AG04450 (cell line): ENCODE measurements around the gene ABHD6. TPM values are rescaled to one million over a fixed set of nuclear protein-coding genes. Genes with fewer than 3 reads are reported as not detected.
"Not testable (repeated sequence)": the region's sequence is repeated elsewhere in the genome, so short reads cannot be mapped to it uniquely, and the experiment has no call there.

Experiments
- CTCF ChIA-PET: fragments of 300-600, 350-600 bp; formaldehyde crosslinking; extraction: SDS; loops from one replicate; lab custom pipeline; 2022; ENCODE audit warnings: antibody characterized with exemption, inconsistent platforms; lab: Charles Lee
- POLR2A ChIA-PET: fragments of 350-600 bp; formaldehyde crosslinking; extraction: SDS; loops from one replicate; lab custom pipeline; 2021; ENCODE audit warnings: antibody characterized with exemption, inconsistent platforms; lab: Yijun Ruan, JAX
- DNase-seq: peaks from one replicate; pipeline ENCODE4 v3.0.0-alpha.2; 2011; ENCODE audit warnings: low read depth, low spot score
- H3K27ac ChIP-seq: one replicate; pipeline ENCODE4 v1.5.1; 2012; ENCODE audit warnings: low read depth, low read length, control low read depth
- H3K27me3 ChIP-seq: one replicate; pipeline ENCODE4 v1.6.0; 2012; ENCODE audit warnings: low read length; ENCODE audit not compliant: control insufficient read depth, insufficient read depth
- H3K4me3 ChIP-seq: 2 replicates; pipeline ENCODE4 v1.5.1; 2011; ENCODE audit warnings: mild to moderate bottlenecking, low read depth, low read length, control low read depth
- H3K9me3 ChIP-seq: 2 replicates; pipeline ENCODE4 v1.5.1; 2012; ENCODE audit warnings: low read length; ENCODE audit not compliant: control insufficient read depth, insufficient read depth
- CTCF ChIP-seq: IDR thresholded peaks from 2 replicates; pipeline ENCODE4 v1.5.1; 2011; ENCODE audit warnings: low read depth, low read length, control low read depth, inconsistent platforms
- polyA plus RNA-seq: library from polyadenylated mRNA; depleted of rRNA; stranded (reverse); fragments of >200 nt; gene quantifications from 2 replicates; pipeline ENCODE4 v1.2.3, GENCODE V29; 2011

ABHD6 gene
- polyA plus RNA-seq, 1 experiment = 8.4 TPM

DNA sequence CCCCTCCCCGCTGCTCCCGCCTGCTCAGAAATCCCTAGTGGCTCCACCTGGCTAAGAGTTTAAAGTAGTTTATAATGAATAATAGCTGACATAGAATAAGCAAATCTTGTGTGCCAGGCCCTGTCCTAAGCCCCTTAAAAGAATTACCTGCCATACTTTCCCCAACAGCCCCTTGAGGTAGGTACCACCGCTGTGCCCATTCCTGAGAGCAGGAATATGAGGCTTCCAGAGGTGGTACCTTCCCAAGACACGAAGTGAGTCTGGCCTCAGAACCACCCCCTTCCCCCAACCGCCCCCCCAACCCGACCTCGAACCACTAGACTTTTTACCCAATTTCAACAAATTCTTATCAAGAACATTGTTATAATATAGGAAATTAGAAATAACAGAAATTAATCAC lies 1.2 kb downstream of the ABHD6 start:
- no peak for DNase-seq
- Histone ChIP-seq H3K9me3 (no peaks in the 10 kb centered on the region; the same call in 1 of the 2 replicates), H3K27me3 (no peaks in the 10 kb centered on the region), H3K27ac (no peak overlapping the region), H3K4me3 (peak overlapping the region; percentile 88; the same call in 1 of the 2 replicates)
- TF ChIP-seq CTCF = no peak
- ChIA-PET POLR2A (no interaction called here), CTCF (interaction anchor here (1.7 kb wide), 1 partner anchor 67 kb away, joined by 8 read pairs; the partner anchor contains the start of genes HTD2 and RPP14)

DNA sequence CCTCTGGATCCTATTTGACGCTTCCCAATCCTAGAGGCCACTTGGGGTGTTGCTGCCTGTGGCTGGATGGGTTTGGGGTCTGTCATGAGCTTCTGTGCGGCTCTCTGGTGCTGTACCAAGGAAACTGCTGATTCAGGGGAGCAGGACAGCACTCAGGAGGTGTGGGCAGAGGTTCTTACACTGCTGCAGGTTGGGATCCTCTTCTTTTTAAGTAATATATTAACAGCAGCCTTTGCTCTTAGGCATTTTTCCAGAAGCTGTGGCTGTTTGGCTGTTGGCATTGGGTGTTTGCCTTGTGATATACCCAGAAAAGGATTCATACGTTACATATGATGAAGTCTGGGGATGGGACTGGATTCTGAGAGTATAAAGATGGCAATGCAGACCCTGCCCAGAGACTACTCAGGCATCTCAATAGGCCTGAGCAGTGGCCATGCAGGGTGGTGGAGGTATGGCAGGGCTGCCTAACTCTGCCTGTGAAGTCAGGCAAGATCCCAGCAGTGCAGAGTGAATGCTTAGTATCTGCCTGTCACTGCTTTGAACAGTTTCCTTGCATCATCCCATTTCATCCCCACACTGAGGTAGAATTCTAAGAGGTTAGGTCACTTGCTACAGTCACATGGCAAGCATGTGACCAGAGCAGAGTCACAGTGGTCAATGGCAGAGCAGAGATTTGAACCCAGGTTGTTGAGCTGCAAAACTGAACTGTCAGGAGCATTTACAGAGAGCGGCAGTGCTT lies 3.9 kb downstream of the ABHD6 start:
- H3K27ac ChIP-seq = no peak overlapping the region
- ChIA-PET CTCF (interaction anchor here (1.0 to 1.5 kb wide), 3 partner anchors 11 to 65 kb away, joined by 3 to 5 read pairs (median 4); partner anchors contain the start of gene HTD2), POLR2A (no interaction called here)
- no peaks in the 10 kb centered on the region for H3K27me3 ChIP-seq
- DNase-seq = no peak
- no peak overlapping the region for H3K4me3 ChIP-seq
- TF ChIP-seq CTCF = no peak
- H3K9me3 ChIP-seq = no peaks in the 10 kb centered on the region; the same call in 1 of the 2 replicates

DNA sequence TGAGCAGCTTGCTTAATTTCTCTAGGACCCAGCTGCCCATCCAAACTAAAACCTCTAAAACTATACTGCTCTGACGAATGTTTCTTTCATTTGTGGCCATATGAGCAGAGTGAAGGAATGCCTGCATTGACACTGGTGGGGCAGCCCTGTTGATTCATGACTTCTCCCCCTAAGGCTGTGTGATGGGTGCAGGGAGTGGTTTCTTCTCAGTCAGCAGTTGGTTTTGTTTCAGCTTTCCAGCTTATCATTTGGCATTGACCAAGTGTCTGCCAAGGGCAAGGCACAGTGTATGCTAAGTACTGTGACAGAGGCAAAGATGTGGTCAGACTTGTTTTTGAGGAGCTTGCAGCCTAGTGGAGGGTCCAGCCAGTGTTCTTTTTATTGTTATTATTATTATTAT lies 4.7 kb downstream of the ABHD6 start:
- H3K4me3 ChIP-seq = no peak overlapping the region
- no peak for DNase-seq
- TF ChIP-seq CTCF = no peak
- ChIA-PET CTCF (interaction anchor here (1.0 to 1.3 kb wide), 2 partner anchors 12 to 64 kb away, joined by 3 to 4 read pairs; partner anchors contain the start of gene HTD2), POLR2A (no interaction called here)
- H3K27me3 ChIP-seq = no peaks in the 10 kb centered on the region
- no peak overlapping the region for H3K27ac ChIP-seq
- H3K9me3 ChIP-seq = no peaks in the 10 kb centered on the region; the same call in 1 of the 2 replicates

GRCh38 chr3:58242860-58243259 lies 5.3 kb downstream of the ABHD6 start:
- H3K9me3 ChIP-seq, H3K27ac ChIP-seq, DNase-seq, CTCF ChIA-PET, POLR2A ChIA-PET, H3K4me3 ChIP-seq, H3K27me3 ChIP-seq: not testable (repeated sequence)

GRCh38 chr3:58243976-58244585 lies 6.5 kb downstream of the ABHD6 start:
- no peaks in the 10 kb centered on the region for H3K9me3 ChIP-seq
- DNase-seq = no peak
- TF ChIP-seq CTCF = no peak
- CTCF ChIA-PET = interaction anchor here (0.6 kb wide), 1 partner anchor 27 kb away, joined by 5 read pairs; no protein-coding TSS in a partner anchor
- POLR2A ChIA-PET = no interaction called here
- no peaks in the 10 kb centered on the region for H3K27me3 ChIP-seq
- H3K27ac ChIP-seq = no peak overlapping the region
- H3K4me3 ChIP-seq = no peak overlapping the region
